ENCODE results near the gene CAMTA1.

Gene CAMTA1

GRCh38 chr1:7511381-7511780 lies 726.1 kb downstream of the CAMTA1 start:
- peak; percentile 96 for DNase-seq

DNA sequence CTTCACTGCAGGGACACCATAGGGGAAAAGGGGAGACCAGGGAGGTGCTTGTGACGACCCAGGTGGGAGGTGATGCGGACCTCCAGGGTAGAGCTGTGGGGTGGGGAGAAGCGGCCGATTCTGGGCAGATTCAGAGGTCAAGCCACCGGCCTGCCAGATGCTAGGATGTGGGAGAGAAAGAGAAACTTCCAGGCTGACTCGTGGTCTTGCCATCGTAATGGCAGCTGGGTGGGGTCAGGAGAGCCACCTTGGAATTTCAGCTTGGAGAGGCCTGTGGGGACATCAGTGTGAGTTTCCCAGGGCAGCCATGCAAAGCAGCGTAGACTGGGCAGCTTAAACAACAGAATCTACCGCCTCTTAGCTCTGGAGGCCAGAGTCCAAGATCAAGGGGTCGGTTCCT lies 727.8 kb downstream of the CAMTA1 start:
- DNase-seq, result no peak

GRCh38 chr1:7515175-7515574 lies 729.9 kb downstream of the CAMTA1 start:
- DNase-seq, result no peak

- no peak for DNase-seq
Measured at GRCh38 chr1:7515904-7516303, 730.6 kb downstream of the CAMTA1 start.

DNA sequence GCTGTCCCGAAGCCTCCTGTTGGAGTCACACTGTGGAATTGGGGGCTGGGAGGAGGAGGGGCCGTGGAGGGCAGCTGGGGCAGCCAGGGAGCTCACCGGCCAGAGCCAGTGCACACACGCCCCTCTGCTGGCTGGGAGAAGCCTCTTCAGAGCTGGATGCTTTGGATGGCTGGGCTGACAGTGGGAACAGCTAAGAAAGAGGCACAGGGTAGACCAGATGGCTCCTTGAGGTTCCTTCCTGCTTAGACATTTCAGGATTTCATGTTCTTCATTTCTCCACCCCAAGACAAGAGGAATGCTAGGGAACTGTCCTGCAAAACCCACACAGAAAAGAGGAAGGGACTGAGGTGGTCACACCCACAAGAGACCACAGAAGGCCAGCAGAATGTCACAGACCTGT lies 731.1 kb downstream of the CAMTA1 start:
- DNase-seq, result no peak

GRCh38 chr1:7516929-7517328 lies 731.7 kb downstream of the CAMTA1 start:
- no peak for DNase-seq

GRCh38 chr1:7517611-7518330 lies 732.5 kb downstream of the CAMTA1 start:
- DNase-seq, result no peak

DNA sequence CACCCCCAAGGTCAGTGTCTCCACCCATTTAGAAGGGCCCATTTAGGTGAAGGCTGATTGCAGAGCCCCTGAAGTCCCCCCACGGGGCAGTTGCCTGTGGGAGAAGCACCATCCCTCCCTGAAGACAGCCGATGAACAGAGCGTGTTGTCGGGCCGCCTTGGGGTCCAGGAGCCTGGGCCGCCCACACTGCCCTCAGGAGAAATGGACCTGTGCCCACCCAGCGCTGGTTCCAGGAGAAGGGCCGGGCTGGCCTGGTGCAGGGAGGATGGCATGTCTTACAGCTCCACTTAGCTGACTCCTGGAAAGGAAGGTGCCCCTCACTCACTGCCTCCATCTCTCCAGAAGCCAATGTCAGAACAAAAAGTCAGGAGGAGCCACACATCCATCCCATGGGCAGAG lies 733.2 kb downstream of the CAMTA1 start:
- DNase-seq, result no peak

GRCh38 chr1:7519181-7519860 lies 734.1 kb downstream of the CAMTA1 start:
- DNase-seq, result no peak

GRCh38 chr1:7519861-7520395 lies 734.7 kb downstream of the CAMTA1 start:
- DNase-seq, result no peak

DNA sequence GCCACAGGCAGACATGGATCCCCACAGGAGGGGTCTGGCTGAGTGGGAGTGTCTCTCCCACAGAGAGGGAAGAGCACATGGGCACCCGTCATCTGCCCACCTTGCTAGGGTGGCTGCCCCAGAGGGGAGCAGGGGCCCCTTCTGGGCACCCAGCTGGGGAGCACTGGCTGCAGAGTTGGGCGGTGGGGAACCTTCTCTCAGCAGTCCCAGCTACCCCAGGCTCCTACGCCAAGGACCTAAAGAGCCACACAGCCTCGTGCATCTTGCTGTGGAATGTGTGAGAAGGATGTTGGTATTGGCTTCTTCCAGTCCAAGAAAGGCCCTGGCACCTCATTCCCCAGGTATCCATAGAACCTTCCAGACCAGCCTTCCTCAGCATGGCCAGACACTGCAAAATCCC lies 735.2 kb downstream of the CAMTA1 start:
- no peak for DNase-seq

DNA sequence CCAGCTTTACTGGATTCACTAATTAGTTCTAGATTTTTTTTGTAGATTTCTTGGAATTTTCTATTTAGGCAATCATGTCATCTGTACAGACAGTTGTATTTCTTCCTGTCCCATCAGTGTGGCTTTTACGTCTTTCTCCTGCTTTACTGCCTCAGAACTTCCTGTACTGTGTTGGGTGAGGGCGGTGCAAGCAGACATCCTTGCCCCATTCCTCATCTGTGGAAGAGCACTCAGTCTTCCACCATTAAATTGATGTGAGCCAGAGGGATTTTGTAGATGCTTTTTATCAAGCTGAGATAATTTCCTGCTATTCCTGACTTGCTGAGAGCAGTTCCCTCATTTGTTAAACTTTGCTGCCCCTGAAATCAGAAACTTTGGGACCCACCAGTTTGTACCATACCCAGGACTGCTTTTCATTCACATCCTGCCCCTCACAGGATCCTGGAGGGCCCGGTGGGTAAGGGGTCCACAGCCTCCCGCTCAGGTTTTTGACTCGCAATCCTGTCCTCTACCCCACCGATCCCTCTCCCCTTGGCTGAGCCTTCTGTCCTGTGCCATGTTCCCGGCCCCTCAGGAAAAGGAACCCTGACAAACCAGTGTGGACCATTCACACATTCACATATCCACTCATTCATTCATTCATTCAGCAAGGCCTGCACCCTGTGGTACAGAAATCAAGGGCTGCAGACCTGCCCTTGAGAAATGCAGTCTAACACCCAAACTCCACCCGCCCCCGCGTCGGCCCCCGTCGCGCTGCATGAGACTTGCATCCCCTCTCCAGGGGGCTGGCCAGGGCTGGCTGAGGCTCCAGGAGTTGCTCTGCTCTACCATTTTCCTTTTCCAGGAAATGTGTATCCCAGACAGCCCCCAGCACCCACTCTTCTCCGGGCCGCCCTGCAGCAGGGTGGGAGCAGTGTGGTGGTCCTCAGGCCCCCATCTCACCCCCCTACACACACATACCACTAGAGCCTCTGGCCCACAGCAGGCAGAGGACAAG lies 739.4 kb downstream of the CAMTA1 start:
- DNase-seq, result no peak

DNA sequence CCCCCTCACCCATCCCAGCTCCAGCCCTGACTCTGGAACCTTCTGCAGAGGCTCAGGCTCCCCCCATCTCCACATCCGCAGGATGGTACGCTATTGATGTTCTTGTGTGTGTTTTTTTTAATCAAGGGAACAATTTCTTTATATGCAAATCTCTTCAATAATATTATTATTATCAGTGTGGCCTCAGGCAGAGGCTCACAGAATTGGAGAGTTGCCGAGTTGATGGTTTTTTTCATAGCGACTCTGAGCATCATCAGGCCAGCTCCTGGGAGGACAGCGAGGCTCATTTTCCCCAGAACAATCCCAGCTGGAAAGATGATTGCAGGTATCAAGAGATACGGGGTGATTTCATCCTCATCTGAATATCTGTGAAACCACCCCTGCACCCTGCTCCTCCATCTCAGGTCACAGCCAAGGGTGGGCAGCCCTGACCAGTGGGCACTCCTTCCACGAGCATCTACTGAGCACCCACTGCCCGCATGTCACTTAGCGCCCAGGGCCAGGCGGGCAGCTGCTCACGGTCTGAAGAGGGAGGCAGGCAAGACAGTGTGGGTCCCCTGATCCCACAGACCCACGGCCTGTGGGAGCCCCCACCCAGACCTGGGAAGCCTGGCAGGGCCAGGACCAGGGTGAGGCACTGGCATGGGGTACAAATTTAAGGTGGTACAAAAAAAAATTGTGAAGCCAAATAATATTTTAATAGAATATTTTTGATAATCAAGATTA lies 740.2 kb downstream of the CAMTA1 start:
- no peak for DNase-seq

- DNase-seq, result no peak
Measured at GRCh38 chr1:7526196-7526866, 741.1 kb downstream of the CAMTA1 start.

DNA sequence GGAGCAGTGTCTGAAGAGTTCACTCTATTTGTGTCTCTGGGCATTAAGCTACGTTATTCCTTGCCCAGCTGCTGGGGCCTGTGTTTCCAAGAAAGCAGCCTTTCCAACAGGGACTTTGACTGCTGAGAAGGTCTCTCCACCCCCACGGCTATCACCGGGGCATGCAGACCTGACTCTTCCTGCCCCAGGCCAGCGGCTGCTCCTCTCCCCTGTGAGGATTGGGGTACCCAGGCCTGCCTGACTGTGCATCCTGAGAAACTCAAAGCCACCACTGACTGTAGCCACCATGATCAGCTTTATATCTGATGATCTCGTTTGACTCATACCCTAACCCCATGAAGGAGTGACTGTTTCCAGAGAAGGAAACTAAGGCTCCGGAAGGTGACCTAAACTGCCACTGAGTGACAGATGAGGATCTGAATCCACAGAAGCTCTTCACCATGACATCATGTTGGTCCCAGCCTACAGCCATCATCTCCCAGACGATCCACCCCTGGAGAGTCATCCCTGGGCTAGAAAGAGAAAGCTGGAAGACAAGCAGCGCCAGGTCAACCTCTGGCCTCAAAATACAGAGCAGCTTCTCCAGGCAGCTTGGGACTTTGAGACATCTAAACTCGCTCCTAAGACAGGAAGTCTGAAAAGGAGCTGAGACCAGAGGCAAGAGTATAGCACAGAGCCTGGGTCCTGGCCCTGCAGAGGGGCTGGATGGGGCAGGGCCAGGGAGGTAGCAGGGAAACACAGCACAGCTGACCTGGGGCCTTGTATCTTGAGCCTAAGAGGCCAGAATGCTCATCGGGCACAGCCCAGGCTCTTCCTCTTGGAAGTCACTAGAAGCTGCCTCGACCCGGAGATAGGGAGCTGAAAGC lies 741.8 kb downstream of the CAMTA1 start:
- DNase-seq, result no peak

DNA sequence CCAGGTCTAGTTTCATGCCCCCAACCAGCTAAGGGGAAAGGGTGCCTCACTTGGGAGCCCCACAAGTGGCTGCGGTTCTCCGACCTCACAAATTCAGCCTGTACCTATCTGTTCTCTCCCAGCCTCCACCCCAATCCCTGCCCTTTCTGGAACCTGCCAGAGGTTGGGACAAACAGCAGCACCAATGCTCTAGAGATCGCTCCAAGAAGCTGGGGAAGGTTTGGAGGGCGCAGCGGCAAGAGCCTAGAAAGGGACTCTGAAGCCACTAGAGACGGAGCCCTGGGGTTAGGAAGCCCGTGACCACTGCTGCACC lies 742.4 kb downstream of the CAMTA1 start:
- DNase-seq, result no peak

DNA sequence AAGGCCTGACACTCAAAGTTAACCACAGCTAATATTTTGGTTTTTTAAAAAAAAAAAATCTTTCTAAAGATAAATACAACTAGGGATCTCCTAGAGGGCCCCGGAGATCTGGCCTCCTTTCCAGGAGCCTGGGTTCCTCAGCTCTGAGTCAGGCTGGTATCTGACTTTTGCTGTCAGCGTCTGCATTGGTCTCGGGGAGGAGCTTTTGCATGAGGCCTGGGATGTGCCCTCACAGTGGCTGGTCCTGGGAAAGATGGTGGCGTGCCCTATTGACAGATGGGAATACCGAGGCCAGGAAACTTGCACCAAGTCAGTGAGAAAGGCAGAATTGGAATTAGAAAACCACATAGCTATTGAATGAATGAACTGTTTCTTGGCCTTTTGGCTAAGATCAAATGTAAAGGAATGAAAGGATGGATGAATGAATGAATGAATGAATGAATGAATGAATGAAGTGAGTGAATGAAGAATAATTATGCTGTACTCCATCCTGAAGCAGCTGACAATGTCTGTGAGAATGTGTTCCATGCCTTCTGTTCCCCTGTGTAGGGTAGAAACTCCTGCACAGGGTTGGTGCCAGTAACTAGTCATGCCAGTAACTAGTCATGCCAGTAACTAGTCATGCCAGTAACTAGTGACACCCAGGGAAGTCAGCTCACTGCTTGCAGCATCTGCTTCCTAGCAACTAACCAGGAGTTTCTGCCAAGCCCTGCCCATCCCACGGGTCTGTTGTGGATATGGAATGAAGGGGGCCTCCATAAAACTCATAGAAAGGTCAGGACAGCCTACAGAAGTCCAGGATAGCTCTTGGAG lies 743.3 kb downstream of the CAMTA1 start:
- no peak for DNase-seq

GRCh38 chr1:7529917-7530316 lies 744.7 kb downstream of the CAMTA1 start:
- no peak for DNase-seq

- no peak for DNase-seq
Measured at GRCh38 chr1:7531562-7532340, 746.5 kb downstream of the CAMTA1 start.

Data from COR-L47 (cell line).